T47D (cell line): ENCODE data around the gene PPFIBP1.
"Not testable (repeated sequence)": the region's sequence is repeated elsewhere in the genome, so short reads cannot be mapped to it uniquely, and the experiment has no call there.

Source experiments
- DNase-seq, 2 experiments: peaks; one replicate each; pipeline versions ENCODE4 v3.0.0 to v3.0.0-alpha.2; 2011 to 2012; ENCODE audit warnings: low read depth in 1 of 2, low spot score in 1 of 2
- JUND ChIP-seq: IDR thresholded peaks from 2 replicates; pipeline ENCODE4 v1.6.1; 2012; ENCODE audit warnings: low read depth
- in situ Hi-C: cut with HindIII; loops from 2 replicates; pipeline ENCODE4 v1.10.0; 2016; ENCODE audit warnings: low sequenced_read_pairs, low pct_unique_long_range_greater_than_20kb

The PPFIBP1 gene

DNA sequence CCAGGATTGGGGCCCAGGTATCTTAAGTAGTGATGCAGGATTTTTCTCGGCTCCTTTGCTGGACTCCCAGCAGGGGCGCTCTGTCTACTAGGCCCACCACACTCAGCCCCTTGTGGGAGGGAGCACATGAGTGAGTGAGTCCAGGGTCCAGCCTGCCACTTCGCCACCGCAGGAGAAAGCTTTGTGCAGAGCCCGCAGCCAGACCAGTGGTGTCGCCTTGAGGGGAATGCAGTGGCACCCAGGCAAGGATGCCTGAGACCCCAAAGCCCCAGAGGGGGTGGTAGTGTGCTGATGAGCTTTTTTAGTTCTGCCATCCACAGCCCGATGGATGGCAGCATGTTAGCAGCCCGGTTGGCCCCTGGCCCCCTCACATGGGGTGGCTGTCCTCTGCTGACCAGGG is 181.3 kb downstream of the PPFIBP1 start:
- TF ChIP-seq JUND, result no peak
- DNase-seq, result no peak

DNA sequence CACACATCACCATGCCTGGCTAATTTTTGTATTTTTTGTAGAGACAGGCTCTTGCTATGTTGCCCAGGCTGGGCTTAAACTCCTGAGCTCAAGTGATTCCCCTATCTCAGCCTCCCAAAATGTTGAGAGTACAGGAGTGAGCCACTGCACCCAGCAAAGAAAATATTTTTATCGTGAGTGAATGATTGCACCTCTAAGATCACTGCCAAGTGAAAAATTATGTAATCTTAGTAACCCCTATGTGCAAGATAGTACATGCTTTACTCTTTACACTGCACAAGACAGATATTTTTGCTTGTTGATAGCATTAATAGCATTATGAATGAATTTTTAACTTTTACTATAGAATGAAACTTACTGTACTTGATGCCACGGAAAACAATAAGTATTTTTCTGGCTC is 183.2 kb downstream of the PPFIBP1 start:
- no peak for DNase-seq
- in situ Hi-C loops, result no loop called here
- TF ChIP-seq JUND, result no peak

More for the DNA sequence above, 181.3 kb downstream of the PPFIBP1 start:
- in situ Hi-C loops, result no loop called here

DNA sequence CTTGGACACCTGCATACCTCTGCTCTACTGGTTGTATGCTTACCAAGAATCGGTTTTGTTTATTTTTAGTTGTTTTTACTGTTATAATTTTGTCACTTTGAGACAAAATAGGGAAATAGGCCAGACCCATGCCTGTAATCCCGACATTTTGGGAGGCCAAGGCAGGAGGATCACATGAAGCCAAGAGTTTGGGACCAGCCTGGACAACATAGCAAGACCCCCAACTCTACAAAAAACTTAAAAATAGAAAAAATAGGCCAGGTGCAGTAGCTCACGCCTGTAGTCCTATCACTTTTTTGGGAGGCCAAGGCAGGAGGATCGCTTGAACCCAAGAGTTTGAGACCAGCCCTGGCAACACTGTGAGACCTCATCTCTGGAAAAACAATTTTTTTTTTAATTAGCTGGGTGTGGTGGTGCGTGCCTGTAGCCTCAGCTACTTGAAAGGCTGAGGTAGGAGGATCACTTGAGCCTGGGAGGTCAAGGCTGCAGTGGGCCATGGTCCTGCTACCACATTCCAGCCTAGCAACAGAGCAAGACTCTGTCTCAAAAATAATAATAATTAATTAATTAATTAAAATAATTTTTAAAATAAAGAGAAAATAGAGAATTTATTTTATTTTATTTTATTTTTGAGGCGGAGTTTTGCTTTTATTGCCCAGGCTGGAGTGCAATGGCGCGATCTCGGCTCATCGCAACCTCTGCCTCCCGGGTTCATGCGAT is 185.4 kb downstream of the PPFIBP1 start:
- in situ Hi-C loops, result no loop called here
- no peak for DNase-seq
- TF ChIP-seq JUND, result no peak

DNA sequence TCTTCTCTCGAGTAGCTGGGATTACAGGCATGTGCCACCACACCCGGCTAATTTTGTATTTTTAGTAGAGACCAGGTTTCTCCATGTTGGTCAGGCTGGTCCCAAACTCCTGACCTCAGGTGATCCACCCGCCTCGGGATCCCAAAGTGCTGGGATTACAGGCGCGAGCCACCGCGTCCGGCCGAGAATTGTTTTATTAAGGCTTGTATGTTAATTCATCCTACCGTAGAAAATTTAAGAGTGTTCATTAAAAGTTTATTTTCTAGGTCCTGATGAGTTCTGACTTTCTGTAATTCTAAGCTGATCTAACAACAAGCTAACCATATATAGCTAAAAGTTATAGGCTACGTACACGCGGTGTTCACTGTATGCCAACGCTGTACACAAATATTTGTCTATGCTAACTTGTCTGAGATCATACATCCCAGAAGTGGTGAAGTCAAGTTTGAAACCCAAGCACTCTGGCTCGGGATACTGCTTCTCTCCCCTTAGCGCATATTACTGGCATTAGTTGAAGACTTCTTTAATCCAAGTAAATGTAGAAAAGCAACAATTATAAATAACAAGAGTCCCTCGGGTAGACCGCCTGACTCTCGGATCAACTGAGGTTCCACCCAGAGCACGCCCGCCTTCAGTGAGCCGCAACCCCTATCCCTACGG is 186.1 kb downstream of the PPFIBP1 start:
- TF ChIP-seq JUND, result no peak
- in situ Hi-C loops, result no loop called here
- DNase-seq, result peak in 1 of 2 experiments; percentile 85

DNA sequence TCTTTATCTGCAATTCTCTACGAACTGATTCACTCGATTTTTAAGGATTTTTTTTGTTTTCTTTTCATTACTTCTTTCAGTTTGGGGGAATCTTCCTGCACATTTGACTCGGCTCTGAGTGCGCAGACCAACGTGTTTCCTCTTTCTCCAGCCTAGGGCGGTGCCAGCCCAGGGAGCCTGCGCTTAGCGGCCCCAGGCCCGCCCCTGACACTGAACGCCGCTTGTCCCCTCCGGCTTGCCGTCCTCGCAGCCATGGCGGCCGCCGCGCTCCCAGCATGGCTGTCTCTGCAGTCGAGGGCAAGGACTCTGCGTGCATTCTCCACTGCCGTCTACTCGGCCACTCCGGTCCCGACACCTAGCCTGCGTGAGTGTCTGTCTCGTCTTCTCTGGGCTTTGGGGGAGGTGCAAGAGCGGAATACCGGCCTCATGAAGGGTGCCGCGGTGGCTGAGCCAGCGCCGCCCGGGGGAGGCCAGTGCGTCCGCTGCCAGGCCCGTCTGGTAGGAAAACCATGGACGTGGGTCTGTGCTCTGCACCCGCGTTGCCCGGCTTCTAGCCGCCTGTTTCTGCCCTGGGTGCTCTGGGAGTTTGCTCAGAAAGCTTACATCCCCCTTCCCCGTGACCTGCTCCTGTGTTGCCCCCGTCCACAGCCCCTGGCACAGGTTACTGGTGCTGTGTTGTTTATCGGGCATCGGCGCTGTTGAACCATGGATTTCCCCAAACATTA is 186.7 kb downstream of the PPFIBP1 start, which contains the start of gene MRPS35:
TSS of gene MRPS35 (plus strand) at position 241 of the 725 bp plus-strand sequence. CDS start at position 253, 12 bp downstream.
- TF ChIP-seq JUND, result no peak
- in situ Hi-C loops, result no loop called here
- DNase-seq, result peak; percentile 48 to 92

DNA sequence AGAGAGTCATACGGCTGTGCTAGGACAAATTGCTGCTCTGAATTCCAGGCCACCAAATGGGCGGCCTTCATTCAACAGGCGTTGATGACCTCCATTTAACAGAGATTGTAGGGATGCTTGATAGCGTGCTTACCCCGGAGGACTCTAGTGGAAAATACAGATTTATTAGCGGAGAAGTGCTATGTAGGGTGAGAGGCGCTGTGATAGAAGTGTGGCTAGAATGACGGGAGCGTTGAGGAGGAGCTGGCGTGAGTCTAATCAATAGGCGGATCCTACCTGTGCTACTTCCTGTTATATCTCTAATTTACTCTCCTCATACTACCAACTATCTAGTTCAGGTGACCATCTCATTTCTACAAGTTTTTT is 187.3 kb downstream of the PPFIBP1 start:
- no peak for DNase-seq
- in situ Hi-C loops, result no loop called here
- TF ChIP-seq JUND, result no peak

DNA sequence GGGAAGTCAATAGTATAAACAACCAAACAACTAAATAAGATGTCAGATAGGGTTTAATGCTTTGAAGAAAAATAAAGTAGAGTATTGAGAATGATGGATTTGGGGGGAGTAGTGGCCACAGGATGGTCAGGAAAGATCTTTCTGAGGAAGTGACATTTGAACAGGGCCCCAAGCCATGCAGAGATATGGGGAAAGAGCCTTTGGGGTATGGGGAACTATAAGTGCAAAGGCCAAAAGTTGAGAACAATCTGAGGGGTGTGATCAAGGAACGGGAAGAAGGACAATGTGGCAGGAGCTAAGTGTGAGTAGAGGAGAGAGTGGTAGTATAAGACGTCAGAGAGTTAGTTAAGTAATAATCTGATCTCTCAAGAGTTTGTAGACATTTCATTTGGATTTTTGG is 188.0 kb downstream of the PPFIBP1 start:
- in situ Hi-C loops, result no loop called here
- no peak for TF ChIP-seq JUND
- DNase-seq, result no peak

DNA sequence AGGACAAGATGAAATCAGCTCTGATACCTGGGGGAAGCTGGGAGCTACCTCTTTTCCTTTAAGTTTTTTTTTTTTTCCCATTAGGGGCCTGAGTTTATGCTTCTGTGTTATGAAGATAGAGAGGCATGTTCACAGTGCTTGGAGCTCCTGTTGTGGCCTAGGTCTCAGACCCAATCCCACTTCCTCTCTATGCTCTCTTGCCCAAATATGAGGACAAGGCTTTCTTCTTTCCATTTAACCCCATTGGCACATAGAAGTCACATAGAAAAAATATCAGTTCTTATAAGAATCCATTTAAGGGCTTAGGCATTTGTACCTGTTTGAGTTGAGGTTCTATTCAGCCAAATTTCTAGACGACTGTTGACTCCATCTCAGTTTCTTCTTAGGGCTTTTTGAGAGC is 199.2 kb downstream of the PPFIBP1 start:
- in situ Hi-C loops, result no loop called here
- no peak for TF ChIP-seq JUND
- no peak for DNase-seq

DNA sequence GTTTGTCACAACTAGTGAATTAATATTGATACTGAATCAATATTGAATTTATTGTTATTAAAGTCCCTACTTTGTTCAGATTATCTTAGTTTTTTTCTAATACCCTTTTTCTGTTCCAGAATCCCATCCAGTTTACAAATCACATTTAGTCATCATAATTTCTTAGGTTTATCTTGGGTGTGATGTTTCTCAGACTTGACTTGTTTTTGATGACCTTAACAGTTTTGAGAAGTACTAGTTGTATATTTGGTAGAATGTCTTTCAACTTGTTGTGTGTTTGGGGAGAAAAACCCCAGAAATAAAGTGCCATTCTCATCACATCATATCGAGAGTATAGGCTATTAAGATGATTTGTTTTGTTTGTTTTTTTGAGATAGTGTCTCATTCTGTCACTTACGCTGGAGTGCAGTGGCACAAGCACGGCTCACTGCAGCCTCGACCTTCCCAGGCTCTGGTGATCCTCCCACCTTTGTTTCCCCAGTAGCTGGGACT is 206.1 kb downstream of the PPFIBP1 start:
- in situ Hi-C loops, result no loop called here
- DNase-seq, result no peak
- no peak for TF ChIP-seq JUND

DNA sequence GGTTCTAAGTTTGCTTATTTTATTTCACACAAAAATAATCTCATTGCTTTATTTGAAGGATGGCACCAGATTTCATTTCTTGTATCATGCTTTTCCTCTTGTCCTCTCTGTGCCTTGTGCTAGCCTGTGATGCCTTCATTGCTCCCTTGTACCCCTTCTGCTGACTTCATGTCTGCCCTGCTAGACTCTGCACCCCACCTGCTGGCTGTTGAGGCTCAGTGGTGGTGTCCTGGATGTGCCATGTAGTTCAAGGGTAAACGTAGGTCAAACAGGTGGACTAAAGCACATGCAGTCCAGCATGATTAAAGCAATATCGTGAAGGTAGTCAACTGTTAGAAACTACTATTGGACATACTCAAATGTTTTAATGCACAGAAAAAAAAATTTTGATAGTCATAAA is 208.3 kb downstream of the PPFIBP1 start:
- in situ Hi-C loops, result no loop called here
- no peak for TF ChIP-seq JUND
- DNase-seq, result peak in 1 of 2 experiments; percentile 57

DNA sequence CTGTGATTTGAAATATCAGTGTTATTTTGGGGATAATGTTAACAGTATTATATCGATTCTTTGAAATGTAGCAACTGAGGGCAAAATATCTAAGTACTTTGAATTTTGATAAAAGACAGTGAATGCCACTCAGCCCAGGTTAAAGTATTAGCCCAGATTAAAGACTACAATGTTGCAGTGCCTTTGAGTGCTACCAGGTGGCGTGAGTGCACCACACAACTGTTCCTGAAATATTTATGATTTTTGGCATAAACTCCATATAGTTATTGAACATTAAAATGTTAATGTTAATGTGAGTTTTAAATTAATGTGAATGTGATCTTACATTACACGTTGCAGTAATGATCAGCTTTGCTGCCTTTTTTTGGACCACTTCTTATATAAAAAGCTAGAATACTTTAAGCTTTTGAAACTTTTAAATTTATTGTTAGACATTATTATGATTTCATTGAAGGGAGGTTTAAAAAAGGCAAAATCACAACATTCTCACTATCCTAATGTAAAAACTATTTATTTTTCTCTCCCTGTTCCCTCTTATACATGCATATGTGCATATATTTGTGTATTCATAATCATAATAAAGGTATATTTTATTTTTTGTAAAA is 209.1 kb downstream of the PPFIBP1 start:
- in situ Hi-C loops, result no loop called here
- no peak for TF ChIP-seq JUND
- DNase-seq, result peak in 1 of 2 experiments; percentile 55

DNA sequence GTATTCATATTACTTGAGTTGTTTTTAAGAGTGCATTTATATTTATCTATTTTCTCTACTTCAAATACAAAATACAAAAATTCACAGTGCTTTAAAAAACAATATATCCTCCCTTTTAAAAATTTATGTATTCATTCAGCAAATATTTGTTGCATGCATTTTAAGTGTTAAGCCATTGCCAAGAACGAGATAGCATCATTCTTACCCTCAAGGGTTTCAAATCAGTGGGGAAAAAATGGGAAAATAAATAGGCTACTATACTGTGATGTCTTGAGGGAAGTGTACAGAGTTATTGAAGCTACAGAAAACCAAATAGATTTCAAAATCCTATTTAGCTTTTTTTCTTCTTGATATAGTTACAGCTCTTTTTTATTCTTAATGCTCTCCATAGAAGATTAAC is 209.8 kb downstream of the PPFIBP1 start:
- in situ Hi-C loops, result no loop called here
- peak; percentile 16; the same call in 1 of the 2 replicates for TF ChIP-seq JUND
- DNase-seq, result peak in 1 of 2 experiments; percentile 30

DNA sequence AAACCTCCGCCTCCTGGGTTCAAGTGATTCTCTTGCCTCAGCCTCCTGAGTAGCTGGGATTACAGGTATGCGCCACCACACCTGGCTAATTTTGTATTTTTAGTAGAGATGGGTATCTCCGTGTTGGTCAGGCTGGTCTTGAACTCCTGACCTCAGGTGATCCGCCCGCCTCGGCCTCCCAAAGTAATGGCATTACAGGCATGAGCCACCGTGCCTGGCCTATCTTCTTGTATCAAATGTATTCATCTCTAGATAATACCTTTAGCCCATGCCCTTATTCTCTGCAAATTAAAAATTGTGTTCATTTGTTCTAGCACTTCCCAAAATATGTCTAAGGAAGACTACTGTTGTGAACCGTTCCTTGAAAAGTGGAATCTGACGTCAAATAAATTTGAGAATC is 210.3 kb downstream of the PPFIBP1 start:
- DNase-seq, in situ Hi-C loops: not testable (repeated sequence)
